Measurements from ENCODE around the gene COBL.

The COBL gene

DNA sequence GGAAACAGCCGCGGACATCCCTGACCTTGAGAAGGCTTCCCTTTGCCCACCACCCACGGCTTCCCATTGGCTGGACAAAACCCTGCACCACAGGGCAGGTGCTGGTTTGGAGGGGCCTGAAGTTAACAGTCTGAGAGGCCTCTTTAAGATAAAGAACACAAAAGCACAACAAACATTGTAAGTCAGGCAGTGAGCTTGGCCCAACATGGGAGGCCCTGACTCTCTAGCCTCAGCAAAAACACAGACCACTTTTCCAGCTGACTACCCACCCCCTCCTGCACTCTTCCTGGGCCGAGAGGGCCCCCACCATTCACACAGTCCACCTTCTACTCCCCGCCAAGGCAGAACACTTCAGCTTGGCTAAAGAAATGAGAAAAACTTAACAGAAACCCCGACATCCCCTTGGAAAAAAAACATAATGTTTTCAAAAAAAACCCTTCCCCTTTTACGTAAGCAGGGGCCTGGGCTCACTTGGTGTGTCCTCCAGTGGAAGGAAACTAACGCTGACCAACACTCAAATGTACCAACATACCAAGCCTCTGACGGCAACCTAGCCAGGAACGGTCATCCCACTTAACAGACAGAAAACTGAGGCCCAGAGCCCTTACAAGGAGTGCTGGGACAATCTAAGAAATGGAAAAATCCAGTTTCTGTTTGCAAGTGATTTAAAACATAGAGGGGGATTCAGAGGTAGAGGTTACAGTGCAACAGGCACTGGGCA, 80.9 kb downstream of the COBL start:
- in situ Hi-C loops (cut with MboI; ENCODE audit: low sequenced_read_pairs) = no loop called here

DNA sequence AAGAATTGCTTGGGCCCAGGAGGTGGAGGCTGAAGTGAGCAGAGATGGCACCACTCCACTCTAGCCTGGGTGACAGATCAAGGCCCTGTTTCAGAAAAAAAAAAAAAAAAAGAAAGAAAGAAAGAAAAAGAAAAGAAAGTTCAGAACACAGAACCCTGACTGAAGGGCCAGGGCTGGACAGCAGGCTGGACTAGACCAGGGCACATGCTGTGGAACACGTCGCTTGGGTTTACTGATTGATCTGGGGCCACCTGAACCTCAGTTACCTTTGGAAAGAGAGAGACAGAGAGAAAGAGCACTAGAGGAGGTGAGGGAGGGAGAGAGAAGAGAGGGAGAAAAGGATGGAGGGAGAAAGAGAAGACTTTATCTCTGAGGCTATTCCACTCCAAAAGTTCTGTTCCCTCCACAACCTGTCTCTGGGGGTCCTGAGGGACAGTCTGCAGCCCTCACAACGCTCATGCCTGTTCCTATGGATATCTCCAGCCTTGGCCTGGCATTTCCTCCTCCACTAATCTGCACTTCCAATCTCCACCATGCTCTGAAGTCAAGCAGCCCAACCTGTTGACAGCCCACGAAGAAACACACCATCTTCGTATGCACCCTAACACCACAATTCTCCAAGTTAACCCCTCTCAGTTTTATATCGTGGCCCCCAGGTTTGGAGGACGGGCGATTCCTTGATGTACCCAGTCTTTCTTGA, 81.8 kb downstream of the COBL start:
- in situ Hi-C loops (cut with MboI; ENCODE audit: low sequenced_read_pairs) = no loop called here

DNA sequence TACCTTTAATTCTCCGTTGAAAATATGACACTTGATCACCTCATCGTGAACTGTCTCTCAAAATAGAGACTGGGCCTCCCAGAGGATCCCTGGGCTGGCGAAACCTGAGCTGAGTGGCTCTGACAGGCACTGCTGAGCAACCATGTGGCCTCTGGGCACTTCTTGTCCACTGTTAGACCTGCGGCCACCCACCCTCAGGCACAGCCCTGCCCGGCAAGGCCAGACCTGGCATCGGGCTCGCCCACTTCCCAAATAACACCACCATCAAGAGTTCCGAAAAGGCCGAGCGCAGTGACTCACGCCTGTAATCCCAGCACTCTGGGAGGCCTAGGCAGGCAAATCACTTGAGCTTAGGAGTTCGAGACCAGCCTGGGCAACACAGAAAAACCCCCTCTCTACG, 82.5 kb downstream of the COBL start:
- in situ Hi-C loops (cut with MboI; ENCODE audit: low sequenced_read_pairs) = no loop called here

DNA sequence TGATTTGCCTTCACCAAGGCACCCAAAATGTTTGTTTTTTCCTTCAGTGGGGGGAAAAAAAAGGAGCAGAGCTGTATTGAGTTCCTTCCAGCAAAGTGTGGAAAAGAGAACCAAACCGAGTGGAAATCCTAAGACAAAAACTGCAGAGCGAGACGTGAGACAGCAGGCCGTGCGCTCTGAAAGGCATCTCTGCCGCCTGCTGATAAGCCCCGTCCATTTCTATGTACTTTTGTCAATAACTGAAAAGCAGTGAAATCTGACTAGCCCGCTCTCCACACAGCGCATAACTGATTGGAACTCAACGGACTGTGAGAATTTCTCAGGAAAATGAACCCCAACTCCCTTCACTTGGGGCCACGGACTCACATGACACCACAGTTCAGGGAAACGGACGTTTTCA, 83.2 kb downstream of the COBL start:
- in situ Hi-C loops (cut with MboI; ENCODE audit: low sequenced_read_pairs) = no loop called here

DNA sequence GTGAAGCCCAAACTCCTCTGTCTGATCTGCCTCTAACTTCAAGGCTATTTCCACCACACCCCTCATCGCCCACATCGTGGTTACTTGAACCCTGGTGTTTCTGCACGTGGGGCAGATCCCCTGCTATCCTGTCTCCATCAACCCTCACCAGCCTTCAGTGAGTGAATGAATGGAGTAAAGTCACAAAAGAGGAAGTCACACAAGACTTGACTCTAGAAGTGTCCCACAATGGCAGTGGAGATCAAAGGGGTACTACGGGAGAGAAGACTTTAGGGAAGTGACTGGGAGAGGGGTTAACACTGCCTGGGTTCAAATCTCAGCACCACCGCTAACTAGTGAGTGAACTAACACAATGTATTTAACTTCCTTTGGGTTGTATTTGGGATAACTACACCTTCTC, 85.9 kb downstream of the COBL start:
- in situ Hi-C loops (cut with MboI; ENCODE audit: low sequenced_read_pairs) = no loop called here

DNA sequence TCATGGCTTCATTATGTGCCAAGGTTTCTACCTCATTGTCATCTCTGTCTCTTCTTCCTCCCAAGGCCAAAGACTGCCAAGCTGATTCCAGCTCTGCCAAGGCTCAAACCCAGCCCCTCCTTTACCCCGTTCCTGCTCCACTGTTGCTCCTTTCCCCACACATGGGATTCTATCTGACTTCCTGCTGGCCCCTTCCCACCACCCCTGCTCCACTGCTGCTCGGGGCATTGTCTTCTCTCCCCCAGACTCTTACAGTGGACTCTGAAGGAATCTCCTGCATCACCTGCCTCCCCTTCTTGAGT, 86.3 kb downstream of the COBL start:
- in situ Hi-C loops (cut with MboI; ENCODE audit: low sequenced_read_pairs) = no loop called here

DNA sequence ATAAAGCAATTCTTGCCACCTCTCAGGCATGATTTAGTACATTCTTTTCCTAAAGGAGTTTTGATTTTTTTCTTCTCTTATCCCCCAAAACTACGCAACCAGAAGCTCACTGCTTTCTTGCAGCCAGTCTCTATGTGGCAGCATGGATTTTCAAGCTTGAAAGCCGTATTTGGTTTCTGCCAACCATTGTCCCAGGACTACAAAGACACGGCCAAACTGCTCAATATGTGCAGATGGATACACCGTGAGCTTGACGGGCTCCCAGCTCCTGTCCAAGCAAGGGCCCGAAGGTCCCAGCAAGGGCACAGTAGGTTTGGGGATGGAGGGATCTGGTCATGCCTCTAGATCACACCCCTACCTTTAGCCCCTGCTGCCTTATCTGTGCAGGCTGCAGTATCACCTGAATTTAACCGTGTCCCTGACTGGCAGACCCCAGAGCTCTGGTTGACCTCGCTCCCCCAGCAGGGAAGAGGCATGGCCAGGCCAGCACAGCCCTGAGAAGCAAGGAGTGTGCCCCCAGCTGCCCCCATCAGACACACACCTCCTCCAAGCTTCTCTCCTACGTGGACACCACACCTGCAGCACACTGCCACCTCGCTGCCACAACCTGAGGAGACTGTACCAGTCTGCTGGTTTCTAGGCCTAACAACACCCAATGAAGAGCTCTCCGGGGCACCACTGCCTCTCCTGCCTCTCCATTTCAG, 86.8 kb downstream of the COBL start:
- in situ Hi-C loops (cut with MboI; ENCODE audit: low sequenced_read_pairs) = no loop called here

DNA sequence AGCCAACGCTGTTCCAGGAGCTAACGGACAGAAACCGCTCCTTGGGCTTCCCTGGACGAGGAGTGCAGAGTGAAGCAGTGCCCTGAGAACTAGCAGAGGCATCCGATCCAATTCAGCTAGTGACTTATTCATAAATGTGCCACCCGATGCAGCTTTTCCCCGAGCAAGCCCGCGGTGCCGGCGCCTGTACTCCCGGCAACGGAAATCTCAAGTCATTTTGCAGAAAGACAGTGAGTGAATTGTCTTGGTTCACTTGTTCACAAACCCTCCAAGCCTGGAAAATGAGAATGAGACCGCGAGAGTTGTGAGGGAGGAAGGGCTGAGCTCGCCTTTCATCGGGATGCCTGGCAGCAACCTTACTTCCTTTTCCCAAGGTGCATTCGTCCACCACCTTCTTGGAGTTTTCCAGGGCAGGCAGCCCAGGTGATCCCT, 87.5 kb downstream of the COBL start:
- in situ Hi-C loops (cut with MboI; ENCODE audit: low sequenced_read_pairs) = no loop called here

DNA sequence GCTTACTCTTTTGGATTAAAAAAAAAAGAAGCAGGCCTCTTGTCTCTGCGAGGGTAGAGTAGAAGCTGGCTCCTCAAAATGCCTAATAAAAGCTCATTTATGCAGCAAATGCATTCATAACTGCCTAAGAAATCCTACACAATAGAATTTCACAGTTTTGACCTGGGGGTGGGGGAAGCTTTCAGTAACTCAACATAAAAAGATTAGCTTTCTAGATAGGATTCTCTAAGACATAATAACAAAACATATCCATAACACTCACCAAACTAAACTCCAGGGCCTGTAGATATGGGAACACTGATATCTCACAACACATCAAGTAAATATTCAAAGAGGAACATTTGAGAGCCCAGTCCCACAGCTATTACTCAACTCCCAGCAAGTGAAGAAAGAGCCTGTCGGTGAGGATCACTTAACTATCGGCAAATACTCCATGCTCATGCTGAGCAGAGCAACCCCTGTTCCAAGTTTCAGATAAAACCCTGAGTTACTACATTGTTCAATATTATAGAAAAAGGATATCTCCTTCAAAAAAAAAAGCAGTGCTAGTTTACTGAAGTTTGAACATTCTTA, 88.1 kb downstream of the COBL start:
- in situ Hi-C loops (cut with MboI; ENCODE audit: low sequenced_read_pairs) = no loop called here

DNA sequence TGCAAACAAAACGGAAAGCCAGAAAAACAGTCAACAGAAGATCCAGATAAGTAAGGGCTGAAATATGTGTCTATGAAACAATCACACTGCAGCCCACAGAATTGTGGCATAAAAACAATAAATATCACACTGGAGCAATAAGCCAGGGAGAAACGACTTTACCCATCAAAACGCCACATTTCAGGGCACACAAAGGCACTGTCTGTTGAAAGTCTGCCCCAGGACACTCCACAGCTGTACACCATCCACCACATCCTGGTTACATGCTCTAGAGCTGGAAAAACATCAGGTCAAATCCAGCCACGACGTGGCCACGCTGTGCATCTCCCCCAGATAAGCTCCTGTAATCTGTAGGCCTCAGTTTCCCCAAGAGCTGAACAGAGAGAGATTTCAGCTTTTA, 88.7 kb downstream of the COBL start:
- in situ Hi-C loops (cut with MboI; ENCODE audit: low sequenced_read_pairs) = no loop called here

DNA sequence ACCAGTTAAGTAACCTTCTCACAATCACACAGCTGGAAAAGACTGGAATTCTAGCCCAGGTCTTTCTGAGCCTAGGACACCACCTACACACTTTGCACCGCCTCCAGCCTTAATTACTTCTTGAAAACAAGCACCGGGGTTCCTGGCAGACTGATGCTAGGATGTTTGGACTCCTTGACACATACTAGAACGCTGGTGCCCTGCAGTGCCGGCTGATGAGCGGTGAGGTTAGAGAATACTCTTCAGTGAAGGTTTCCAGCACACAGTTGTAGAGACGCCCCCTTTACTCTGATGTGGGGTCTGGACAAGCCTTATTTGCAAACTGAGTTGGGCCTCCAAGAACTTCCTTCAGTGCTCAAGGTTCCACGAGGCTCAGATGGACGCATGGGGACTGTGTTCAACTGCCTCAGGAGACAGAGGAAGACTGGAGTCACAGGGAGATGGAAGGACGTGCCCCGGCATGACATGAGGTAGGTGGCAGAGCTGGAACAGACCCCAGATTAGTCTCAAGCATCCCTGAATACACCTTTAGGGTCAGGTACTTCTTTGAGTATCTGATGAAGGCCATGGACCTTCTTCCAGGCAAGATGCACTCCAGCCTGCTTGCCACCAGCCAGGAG, 89.6 kb downstream of the COBL start:
- in situ Hi-C loops (cut with MboI; ENCODE audit: low sequenced_read_pairs) = no loop called here

DNA sequence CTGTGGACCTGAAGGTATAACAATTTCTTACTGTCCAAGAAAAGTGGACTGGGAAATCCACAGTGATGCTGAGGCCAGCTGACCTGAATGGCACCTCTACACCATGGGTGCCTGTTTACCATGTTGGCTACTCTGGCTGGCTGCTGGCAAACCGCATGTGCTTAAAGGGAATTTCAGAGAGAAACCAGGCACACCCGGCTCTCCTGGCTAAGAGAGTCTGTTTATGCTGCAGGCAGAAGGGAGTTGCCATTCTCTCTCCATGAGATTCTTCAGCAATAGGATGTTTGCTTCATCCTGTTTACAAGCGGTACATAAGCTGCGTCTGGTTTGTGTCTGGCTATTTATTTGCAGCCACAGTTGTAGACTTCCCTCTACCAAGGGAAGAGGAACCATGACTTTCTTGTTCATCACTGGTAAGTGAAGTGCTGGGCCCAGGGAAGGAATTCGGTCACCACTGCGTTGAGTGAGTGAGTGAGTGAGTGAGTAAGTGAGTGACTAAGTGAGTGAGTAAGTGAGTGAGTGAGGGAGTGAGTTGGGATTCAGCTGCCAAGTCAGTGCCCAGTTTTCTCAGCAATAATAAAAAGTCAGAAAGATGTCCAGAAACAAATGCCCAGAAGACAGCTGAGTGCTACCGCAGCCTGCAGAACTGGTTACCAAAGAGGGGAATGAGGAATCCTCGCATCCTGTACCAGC, 90.4 kb downstream of the COBL start:
- in situ Hi-C loops (cut with MboI; ENCODE audit: low sequenced_read_pairs) = no loop called here

DNA sequence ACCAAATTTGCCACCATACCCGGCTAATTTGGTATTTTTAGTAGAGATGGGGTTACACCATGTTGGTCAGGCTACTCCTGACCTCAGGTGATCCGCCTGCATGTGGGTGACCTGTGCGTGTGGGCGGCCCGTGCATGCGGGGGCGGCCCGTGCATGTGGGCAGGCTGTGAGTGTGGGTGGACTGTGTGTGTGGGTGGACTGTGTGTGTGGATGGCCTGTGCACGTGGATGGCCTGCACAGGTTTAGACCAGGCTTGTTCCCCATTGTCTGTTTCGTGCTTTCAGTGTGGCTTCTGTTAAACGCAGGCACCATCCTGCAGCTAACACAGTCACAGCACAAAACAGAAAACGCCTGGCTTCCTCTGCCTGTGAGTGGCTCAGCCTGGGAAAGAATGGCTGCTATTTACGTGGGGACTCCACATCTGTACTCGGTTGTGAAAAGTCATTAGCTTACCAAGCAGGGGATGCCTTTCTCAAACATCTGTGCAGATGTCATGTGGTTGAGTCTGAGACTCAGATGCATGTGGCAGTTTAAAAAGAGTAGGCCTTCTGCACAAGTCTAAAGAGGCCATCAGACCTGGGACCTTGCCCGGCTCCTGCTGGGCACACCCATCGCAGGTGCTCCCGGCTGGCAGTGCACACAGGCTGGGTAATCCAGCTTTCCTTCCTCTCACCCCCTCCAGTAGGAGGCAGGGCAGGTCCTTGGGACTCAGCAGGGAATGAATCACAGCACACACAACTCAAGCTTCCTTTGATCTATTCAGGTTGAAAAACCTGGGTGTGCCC, 91.6 kb downstream of the COBL start:
- in situ Hi-C loops (cut with MboI; ENCODE audit: low sequenced_read_pairs) = no loop called here

DNA sequence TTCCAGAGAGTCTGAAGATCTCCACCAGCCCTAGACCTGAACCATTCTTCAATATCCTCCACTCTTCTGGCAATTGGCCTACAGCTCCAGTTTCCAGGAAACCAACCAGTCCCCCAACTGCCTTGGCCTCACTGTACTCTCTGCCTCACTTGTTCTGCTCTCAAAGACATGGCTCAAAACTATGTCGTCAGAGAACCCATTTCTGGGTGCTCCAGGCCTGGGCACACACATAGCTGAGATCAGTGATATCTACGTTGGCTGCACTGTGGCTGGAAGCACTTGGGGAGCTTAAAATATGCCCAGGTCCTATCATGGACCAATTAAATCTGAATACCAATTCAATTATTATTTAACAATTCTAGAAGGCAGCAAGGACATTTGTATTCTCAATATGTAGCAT, 93.1 kb downstream of the COBL start:
- in situ Hi-C loops (cut with MboI; ENCODE audit: low sequenced_read_pairs) = no loop called here

DNA sequence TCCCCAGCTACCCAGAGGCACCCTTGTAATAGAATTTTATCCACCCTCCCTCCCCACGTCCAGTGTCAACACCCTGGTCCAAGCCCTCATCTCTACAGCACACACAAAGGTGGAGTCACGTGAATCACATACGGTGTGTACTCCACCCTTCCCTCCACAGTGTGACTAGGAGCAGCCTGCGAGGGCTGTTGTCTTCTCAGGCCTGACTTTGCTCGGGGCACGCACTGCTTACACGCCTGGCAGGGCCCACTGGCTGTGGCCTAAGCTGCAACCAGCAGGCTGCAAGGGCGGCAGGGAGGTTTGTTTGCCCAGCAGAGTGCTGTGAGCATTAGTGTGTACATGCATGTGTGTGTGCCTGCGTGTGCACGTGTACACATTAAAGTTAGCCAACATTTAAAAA, 93.7 kb downstream of the COBL start:
- in situ Hi-C loops (cut with MboI; ENCODE audit: low sequenced_read_pairs) = no loop called here

DNA sequence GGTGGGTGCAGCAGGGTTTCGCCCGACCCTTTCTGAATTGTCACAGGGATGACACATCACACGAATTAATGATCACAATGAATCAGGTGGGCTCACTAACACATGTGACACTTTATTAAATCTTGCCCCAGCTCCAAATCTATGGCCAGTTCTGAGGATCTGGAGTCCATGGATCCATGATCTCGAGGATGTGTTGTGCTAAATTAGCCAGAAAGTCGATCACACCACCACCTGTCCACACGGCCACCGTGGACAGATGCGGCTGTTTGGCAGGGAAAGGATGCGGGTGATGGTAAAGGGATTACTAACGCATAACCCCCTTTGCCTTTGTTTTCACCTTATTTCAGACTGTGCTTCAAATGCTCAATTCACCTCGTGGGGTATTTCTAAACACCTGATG, 96.4 kb downstream of the COBL start:
- in situ Hi-C loops (cut with MboI; ENCODE audit: low sequenced_read_pairs) = no loop called here

DNA sequence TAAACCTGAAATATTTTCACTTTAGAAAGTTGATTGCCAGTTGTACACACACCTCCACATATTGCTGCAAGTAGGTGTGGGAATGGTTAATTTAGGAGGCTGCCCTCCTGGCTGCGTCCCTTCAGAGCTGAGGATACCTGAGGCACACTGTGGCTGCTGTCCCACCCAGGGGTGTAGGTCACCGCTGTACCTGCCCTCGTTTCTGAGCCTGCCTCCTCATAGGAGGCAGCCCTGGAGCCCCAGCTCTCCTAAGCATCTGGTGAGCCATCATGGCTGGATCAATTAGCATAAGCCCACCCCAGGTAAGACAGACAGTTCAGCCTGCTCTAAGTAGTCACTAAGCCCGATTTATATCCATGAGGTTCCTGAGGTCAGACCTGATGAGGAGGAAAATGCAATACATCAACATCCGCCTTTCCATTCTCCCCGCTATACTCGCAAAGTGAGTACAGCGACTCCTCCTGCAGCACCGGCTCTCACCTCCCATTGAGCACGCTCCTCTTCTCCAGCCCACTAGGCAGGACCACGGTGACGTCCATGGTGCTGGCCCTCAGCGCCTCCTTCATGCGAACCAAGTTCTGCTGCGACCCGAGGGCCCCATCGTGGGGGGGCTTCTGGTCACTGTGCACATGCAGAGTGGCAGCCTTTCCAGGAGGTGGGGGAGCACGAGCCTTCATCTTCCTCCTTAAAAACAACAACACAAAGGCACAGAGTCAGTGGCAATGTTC, 97.2 kb downstream of the COBL start:
- in situ Hi-C loops (cut with MboI; ENCODE audit: low sequenced_read_pairs) = no loop called here

DNA sequence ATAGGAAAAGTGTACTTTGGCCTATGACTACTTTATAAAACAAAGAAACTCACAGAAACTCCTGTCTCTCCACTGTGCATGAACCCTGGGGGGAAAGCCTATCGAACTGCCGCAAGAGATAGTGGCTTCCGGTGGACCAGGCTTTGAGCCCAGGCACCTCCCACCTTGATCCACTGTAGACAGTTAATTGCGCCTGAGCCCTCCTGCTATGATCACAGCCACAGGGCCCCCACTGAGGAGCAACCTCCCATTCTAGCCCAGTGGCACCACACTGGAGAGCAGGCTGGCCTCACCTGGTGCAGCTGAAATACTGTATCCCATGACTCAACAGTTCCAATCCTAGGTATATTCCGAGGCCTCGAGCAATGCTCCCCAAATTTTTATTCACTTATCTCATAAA, 98.8 kb downstream of the COBL start:
- in situ Hi-C loops (cut with MboI; ENCODE audit: low sequenced_read_pairs) = no loop called here

DNA sequence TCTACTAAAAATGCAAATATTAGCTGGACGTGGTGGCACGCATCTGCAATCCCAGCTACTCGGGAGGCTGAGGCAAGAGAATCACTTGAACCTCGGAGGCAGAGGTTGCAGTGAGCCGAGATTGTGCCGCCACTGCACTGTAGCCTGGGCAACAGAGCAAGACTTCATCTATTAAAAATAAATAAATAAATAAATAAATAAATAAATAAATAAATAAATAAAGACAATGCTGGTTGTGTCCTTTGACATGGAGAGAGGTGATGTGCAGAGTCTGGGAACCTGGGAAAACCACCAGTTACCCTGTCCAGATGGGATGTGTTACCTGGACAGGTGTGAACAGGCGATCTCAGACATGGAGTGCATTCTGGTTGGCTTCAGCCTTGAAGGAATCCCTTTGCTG, 102.5 kb downstream of the COBL start:
- in situ Hi-C loops (cut with MboI; ENCODE audit: low sequenced_read_pairs) = no loop called here

DNA sequence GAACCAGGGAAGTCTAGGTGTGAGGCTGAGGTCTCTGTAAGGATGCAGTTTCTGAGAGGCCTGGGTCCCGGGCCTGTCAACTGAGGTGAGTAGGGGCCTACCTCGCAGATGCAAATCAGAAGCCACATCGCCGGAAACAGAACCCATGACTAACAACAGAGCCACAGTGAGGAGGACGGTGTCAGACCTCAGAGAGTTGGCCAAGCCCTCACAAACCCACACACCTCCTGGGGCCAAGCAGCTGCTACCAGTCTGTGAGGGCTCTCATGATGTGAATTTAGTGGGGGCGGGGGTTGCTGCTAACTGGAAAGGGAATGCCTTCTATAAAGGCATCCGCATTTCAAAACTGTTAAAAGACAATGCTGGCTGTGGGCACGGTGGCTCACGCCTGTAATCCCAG, 103.0 kb downstream of the COBL start:
- in situ Hi-C loops (cut with MboI; ENCODE audit: low sequenced_read_pairs) = no loop called here

All from hTERT RPE-1 (cell line).